Bladder microvascular endothelial cell (primary cell): Measurements from ENCODE around the gene UPP2. TPM values are rescaled to one million over a fixed set of nuclear protein-coding genes. Genes with fewer than 3 reads are reported as not detected.

Source experiments
- total RNA-seq: library from RNA; depleted of rRNA; stranded (reverse); fragments of >200 nt; gene quantifications from 2 replicates; pipeline ENCODE4 v1.2.3, GENCODE V29; 2014

UPP2 gene
- not detected in 2 replicates for total RNA-seq

GRCh38 chr2:158101384-158101926 is at the start of gene UPP2:
Gene UPP2 (plus strand): TSS chr2:158101876. CDS start chr2:158102064, 188 bp downstream.

Other genes with a start within 250 kb of the UPP2 start
- gene ACVR1, start 225.5 kb upstream of the UPP2 start, total RNA-seq, result 8.1 and 26.6 TPM in 2 replicates